Liver (tissue), 9 donors: ENCODE data around the gene ACTR3C. TPM values are rescaled to one million over a fixed set of nuclear protein-coding genes. Genes with fewer than 3 reads are reported as not detected.

Source experiments
- DNase-seq: peaks from one replicate; pipeline ENCODE4 v3.0.0-alpha.2; 2017; ENCODE audit warnings: low spot score
- H3K27ac ChIP-seq, 2 donors: one replicate each; pipeline ENCODE4 v1.7.0; 2013; ENCODE audit warnings: inconsistent platforms in 2 of 2, low read length in 2 of 2, control low read depth in 1 of 2, low read depth in 1 of 2, mild to moderate bottlenecking in 1 of 2
- H3K27me3 ChIP-seq, 4 donors: one replicate each; pipeline versions ENCODE4 v1.6.1 to v1.7.0; 2013; ENCODE audit warnings: low read length in 3 of 4, inconsistent platforms in 1 of 4, mild to moderate bottlenecking in 1 of 4, moderate library complexity in 1 of 4; ENCODE audit not compliant: control insufficient read depth in 4 of 4, insufficient read depth in 4 of 4
- H3K36me3 ChIP-seq, 4 donors: one replicate each; pipeline versions ENCODE4 v1.6.1 to v1.7.0; 2013; ENCODE audit warnings: low read length in 3 of 4, mild to moderate bottlenecking in 3 of 4, low read depth in 1 of 4, moderate library complexity in 1 of 4; ENCODE audit not compliant: control insufficient read depth in 4 of 4, insufficient read depth in 3 of 4
- H3K4me1 ChIP-seq, 4 donors: one replicate each; pipeline versions ENCODE4 v1.6.1 to v1.7.0; 2013; ENCODE audit warnings: low read length in 3 of 4, mild to moderate bottlenecking in 3 of 4, moderate library complexity in 1 of 4; ENCODE audit not compliant: control insufficient read depth in 4 of 4, insufficient read depth in 4 of 4
- H3K4me3 ChIP-seq, 3 donors: one replicate each; pipeline versions ENCODE4 v1.6.1 to v1.7.0; 2013; ENCODE audit warnings: low read length in 3 of 3, control low read depth in 1 of 3, low read depth in 1 of 3, mild to moderate bottlenecking in 1 of 3
- H3K9ac ChIP-seq, 2 donors: one replicate each; pipeline ENCODE4 v1.7.0; 2013; ENCODE audit warnings: low read length in 2 of 2, mild to moderate bottlenecking in 2 of 2, moderate library complexity in 2 of 2, control low read depth in 1 of 2, low read depth in 1 of 2
- H3K9me3 ChIP-seq, 4 donors: one replicate each; pipeline versions ENCODE4 v1.6.1 to v1.7.0; 2013; ENCODE audit warnings: low read length in 3 of 4; ENCODE audit not compliant: control insufficient read depth in 4 of 4
- ATF3 ChIP-seq: IDR thresholded peaks from 2 replicates; pipeline ENCODE4 v1.6.1; 2016; ENCODE audit warnings: antibody characterized with exemption
- EGR1 ChIP-seq, 2 donors: IDR thresholded peaks; 2 replicates each; pipeline ENCODE4 v1.6.1; 2016 to 2018; ENCODE audit warnings: antibody characterized with exemption in 2 of 2, low read depth in 2 of 2
- FOXA1 ChIP-seq: IDR thresholded peaks from 2 replicates; pipeline ENCODE4 v1.6.1; 2016; ENCODE audit warnings: antibody characterized with exemption
- FOXA2 ChIP-seq: IDR thresholded peaks from 2 replicates; pipeline ENCODE4 v1.6.1; 2016; ENCODE audit warnings: antibody characterized with exemption
- GABPA ChIP-seq, 2 donors: IDR thresholded peaks in 1 of 2; conservative IDR thresholded peaks in 1 of 2; 2 replicates each; pipeline ENCODE4 v1.6.1; 2016; ENCODE audit warnings: antibody characterized with exemption in 2 of 2, mild to moderate bottlenecking in 1 of 2, moderate library complexity in 1 of 2
- HNF4A ChIP-seq, 2 donors: conservative IDR thresholded peaks; 2 replicates each; pipeline ENCODE4 v1.6.1; 2016; ENCODE audit warnings: antibody characterized with exemption in 2 of 2, mild to moderate bottlenecking in 2 of 2
- HNF4G ChIP-seq: IDR thresholded peaks from 2 replicates; pipeline ENCODE4 v1.6.1; 2016; ENCODE audit warnings: antibody characterized with exemption
- JUND ChIP-seq, 2 donors: IDR thresholded peaks; 2 replicates each; pipeline ENCODE4 v1.6.1; 2016; ENCODE audit warnings: antibody characterized with exemption in 2 of 2
- NR2F2 ChIP-seq: IDR thresholded peaks from 2 replicates; pipeline ENCODE4 v1.6.1; 2016; ENCODE audit warnings: antibody characterized with exemption
- RAD21 ChIP-seq, 2 donors: IDR thresholded peaks; 2 replicates each; pipeline ENCODE4 v1.6.1; 2016; ENCODE audit warnings: antibody characterized with exemption in 2 of 2, mild to moderate bottlenecking in 2 of 2
- RXRA ChIP-seq, 2 donors: IDR thresholded peaks; 2 replicates each; pipeline ENCODE4 v1.6.1; 2017 to 2018; ENCODE audit warnings: antibody characterized with exemption in 2 of 2, mild to moderate bottlenecking in 1 of 2
- SP1 ChIP-seq: IDR thresholded peaks from 2 replicates; pipeline ENCODE4 v1.6.1; 2018; ENCODE audit warnings: antibody characterized with exemption, mild to moderate bottlenecking
- TAF1 ChIP-seq: conservative IDR thresholded peaks from 2 replicates; pipeline ENCODE4 v1.6.1; 2016; ENCODE audit warnings: antibody characterized with exemption, mild to moderate bottlenecking
- YY1 ChIP-seq: IDR thresholded peaks from 2 replicates; pipeline ENCODE4 v1.6.1; 2016; ENCODE audit warnings: antibody characterized with exemption, mild to moderate bottlenecking
- ZBTB33 ChIP-seq: IDR thresholded peaks from 2 replicates; pipeline ENCODE4 v1.6.1; 2016; ENCODE audit warnings: antibody characterized with exemption
- WGBS: extraction: QIAGEN DNeasy Blood & Tissue Kit; methylation state at CpG from one replicate; pipeline ENCODE4 v1.1.7; 2013; 5-methylcytosine and 5-hydroxymethylcytosine counted together
- polyA plus RNA-seq, 2 donors: library from polyadenylated mRNA; stranded (reverse) in 1 of 2; unstranded in 1 of 2; fragments of 200-250 nt in 1 of 2; fragments of >200 nt in 1 of 2; fragmentation: Nextera tagmentation in 1 of 2; extraction: Ambion mirVana in 1 of 2; gene quantifications; one replicate each; pipeline versions ENCODE4 v1.2.1 to v1.2.3, GENCODE V29; 2013 to 2015
- total RNA-seq, 2 donors: library from RNA; depleted of rRNA; stranded (reverse); fragments of >200 nt; gene quantifications; one replicate each; pipeline ENCODE4 v1.2.3, GENCODE V29; 2014
- TF ChIP-seq, protein P1 (sequence below): fragments of 150-350 bp; IDR thresholded peaks from 2 replicates; pipeline ENCODE4 v1.5.1; 2017; ENCODE audit warnings: improper control_type of control experiment, low read depth, low read length; ENCODE audit not compliant: missing input control
- donor health status: healthy.
- donor health status: healthy.
- donor health status: healthy.
- donor health status: healthy.
- donor health status: healthy.

Gene ACTR3C
- total and polyA plus RNA-seq, 4 donors, result 3.0 to 61.7 (median 28.3) TPM

DNA sequence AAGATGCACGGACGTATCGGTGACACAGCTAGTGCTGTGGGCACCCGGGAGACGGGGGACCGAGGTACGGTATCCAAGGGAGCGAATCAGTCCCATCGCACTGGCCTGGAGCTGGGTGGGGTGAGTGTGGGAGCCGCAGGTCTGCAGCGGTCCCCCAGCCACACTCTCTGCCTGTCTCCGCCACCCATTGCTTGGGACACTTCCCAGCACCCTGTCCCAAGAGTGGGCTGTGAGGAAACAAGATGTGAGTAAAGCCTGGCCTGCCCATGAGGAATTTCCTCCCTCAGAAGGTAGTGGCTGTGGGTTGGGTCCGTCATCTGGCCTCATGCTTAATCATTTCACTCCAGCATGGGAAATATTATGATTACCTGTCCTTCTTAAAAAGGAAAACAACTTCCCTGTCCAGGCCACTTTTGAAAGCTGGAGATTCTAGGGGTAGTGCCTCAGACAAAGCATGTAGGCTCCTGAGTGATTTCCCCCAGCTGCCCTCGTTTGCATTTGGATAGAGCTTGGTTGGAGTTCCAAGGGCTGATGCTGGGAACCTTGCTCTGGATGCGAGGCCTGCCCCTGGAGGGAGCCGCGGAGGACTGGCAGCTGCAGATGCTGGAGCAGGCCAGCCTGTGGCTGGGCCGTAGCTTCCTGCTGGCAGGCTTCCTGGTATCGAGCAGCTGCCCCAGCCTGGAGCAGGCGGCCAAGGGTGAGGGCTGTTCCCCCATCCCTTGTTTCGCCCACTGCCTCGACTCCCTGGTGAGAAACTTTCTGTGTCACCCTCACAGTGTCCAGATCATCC is 6.2 kb upstream of the ACTR3C start:
- Histone ChIP-seq H3K36me3 (peaks cover 2 to 40% (median 18%) of the 10 kb centered on the region in 4 donors), H3K9me3 (no peaks in the 10 kb centered on the region), H3K9ac (no peak overlapping the region), H3K4me1 (peaks cover 0 to 16% (median 9%) of the 10 kb centered on the region in 4 donors), H3K27me3 (no peaks in the 10 kb centered on the region), H3K27ac (no peak overlapping the region), H3K4me3 (no peak overlapping the region)
- TF ChIP-seq YY1 (no peak), HNF4G (no peak), RAD21 (IDR thresholded peaks at IDR 0.05) (no peak), JUND (IDR thresholded peaks at IDR 0.05) (no peak), TAF1 (no peak), FOXA2 (no peak)
- TF ChIP-seq, protein P1, sequence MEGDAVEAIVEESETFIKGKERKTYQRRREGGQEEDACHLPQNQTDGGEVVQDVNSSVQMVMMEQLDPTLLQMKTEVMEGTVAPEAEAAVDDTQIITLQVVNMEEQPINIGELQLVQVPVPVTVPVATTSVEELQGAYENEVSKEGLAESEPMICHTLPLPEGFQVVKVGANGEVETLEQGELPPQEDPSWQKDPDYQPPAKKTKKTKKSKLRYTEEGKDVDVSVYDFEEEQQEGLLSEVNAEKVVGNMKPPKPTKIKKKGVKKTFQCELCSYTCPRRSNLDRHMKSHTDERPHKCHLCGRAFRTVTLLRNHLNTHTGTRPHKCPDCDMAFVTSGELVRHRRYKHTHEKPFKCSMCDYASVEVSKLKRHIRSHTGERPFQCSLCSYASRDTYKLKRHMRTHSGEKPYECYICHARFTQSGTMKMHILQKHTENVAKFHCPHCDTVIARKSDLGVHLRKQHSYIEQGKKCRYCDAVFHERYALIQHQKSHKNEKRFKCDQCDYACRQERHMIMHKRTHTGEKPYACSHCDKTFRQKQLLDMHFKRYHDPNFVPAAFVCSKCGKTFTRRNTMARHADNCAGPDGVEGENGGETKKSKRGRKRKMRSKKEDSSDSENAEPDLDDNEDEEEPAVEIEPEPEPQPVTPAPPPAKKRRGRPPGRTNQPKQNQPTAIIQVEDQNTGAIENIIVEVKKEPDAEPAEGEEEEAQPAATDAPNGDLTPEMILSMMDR, result no peak
- WGBS, result 71% methylated on average over 22 of the region's 22 CpGs
- no peak for DNase-seq

- Histone ChIP-seq H3K9ac (no peak overlapping the region), H3K9me3 (no peaks in the 10 kb centered on the region), H3K4me1 (peaks cover 0 to 22% (median 13%) of the 10 kb centered on the region in 4 donors), H3K27me3 (no peaks in the 10 kb centered on the region), H3K36me3 (peaks cover 2 to 33% (median 16%) of the 10 kb centered on the region in 4 donors), H3K27ac (no peak overlapping the region), H3K4me3 (no peak overlapping the region)
- TF ChIP-seq ATF3 (no peak), FOXA2 (no peak), HNF4G (no peak), GABPA (IDR thresholded peaks at IDR 0.05 in 1 of 2, conservative IDR thresholded peaks at IDR 0.05 in 1 of 2) (no peak), ZBTB33 (no peak), YY1 (no peak), HNF4A (conservative IDR thresholded peaks at IDR 0.05) (no peak), RAD21 (IDR thresholded peaks at IDR 0.05) (no peak), SP1 (no peak), EGR1 (IDR thresholded peaks at IDR 0.05; ENCODE audit: low read depth in 2 of 2) (no peak), NR2F2 (no peak), FOXA1 (no peak), JUND (IDR thresholded peaks at IDR 0.05) (no peak), RXRA (IDR thresholded peaks at IDR 0.05) (no peak), TAF1 (no peak)
- TF ChIP-seq, protein P1, result no peak
- DNase-seq, result no peak
- WGBS, result 96% methylated on average over 3 of the region's 3 CpGs
These were observed 4.0 kb upstream of the ACTR3C start for GRCh38 chr7:150327308-150327707.
